Urinary bladder (tissue), 4 donors: ENCODE measurements around the gene LARGE1. TPM values are rescaled to one million over a fixed set of nuclear protein-coding genes. Genes with fewer than 3 reads are reported as not detected.

Experiments used
- DNase-seq: peaks from one replicate; pipeline ENCODE4 v3.0.0-alpha.2; 2015; ENCODE audit errors: extremely low spot score
- H3K27ac ChIP-seq: one replicate; pipeline ENCODE4 v1.5.1; 2013; ENCODE audit warnings: low read depth, mild to moderate bottlenecking, moderate library complexity
- H3K36me3 ChIP-seq: one replicate; pipeline ENCODE4 v1.6.1; 2013; ENCODE audit warnings: mild to moderate bottlenecking, moderate library complexity; ENCODE audit not compliant: insufficient read depth
- H3K4me1 ChIP-seq: one replicate; pipeline ENCODE4 v1.6.1; 2013; ENCODE audit warnings: mild to moderate bottlenecking, moderate library complexity; ENCODE audit not compliant: insufficient read depth
- H3K4me3 ChIP-seq: one replicate; pipeline ENCODE4 v1.5.1; 2013; ENCODE audit warnings: low read depth, low read length
- WGBS: extraction: QIAGEN DNeasy Blood & Tissue Kit; methylation state at CpG from one replicate; pipeline ENCODE4 v1.1.7; 2013; 5-methylcytosine and 5-hydroxymethylcytosine counted together
- polyA plus RNA-seq: library from polyadenylated mRNA; stranded (reverse); fragments of 200-250 nt; gene quantifications from one replicate; pipeline ENCODE4 v1.2.3, GENCODE V29; 2013
- total RNA-seq: library from RNA; depleted of rRNA; stranded (reverse); fragments of >200 nt; gene quantifications from one replicate; pipeline ENCODE4 v1.2.3, GENCODE V29; 2014
- donor health status: healthy with polysubstance abuse.
- donor health status: healthy.

The LARGE1 gene
- total and polyA plus RNA-seq, 2 donors = 27.9 to 34.5 TPM

DNA sequence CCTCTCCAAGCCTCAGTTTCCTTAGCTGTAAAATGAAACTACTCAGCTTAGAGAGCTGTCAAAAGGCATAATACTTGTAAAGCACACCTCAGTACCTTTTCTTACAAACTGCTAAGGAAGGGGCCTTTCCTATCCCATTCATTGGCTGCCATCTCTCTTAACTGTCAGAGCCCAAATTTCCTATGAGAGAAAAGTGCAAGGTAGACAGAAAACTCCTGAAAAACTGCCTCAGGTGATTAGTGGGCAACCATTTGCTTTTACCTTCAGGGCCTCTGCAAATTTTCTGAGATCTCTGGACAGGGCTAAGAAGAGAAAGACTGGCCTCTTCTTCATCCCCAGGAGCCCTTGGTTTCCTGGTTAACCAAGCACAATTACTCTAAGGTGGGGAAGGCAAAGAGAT, 13.8 kb downstream of the LARGE1 start:
- no peak overlapping the region for H3K4me3 ChIP-seq
- no peaks in the 10 kb centered on the region for H3K4me1 ChIP-seq
- no peak overlapping the region for H3K27ac ChIP-seq
- no peaks in the 10 kb centered on the region for H3K36me3 ChIP-seq
- no peak for DNase-seq

DNA sequence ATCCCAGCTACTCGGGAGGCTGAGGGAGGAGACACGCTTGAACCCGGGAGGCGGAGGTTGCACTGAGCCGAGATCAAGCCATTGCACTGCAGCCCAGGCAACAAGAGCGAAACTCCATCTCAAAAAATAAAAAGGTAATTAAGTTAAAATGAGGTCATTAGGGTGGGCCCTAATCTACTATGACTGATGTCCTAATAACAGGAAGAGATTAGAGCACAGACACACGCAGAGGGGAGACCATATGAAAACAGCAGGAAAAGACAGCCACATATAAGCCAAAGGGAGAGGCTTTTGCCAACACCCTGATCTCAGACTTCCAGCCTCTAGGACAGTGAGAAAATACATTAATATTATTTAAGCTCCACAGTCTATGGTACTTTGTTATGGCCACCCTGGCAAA, 17.3 kb downstream of the LARGE1 start:
- Histone ChIP-seq H3K27ac (no peak overlapping the region), H3K36me3 (no peaks in the 10 kb centered on the region), H3K4me3 (no peak overlapping the region), H3K4me1 (no peaks in the 10 kb centered on the region)
- WGBS = 89% methylated on average over 7 of the region's 7 CpGs
- DNase-seq = no peak

DNA sequence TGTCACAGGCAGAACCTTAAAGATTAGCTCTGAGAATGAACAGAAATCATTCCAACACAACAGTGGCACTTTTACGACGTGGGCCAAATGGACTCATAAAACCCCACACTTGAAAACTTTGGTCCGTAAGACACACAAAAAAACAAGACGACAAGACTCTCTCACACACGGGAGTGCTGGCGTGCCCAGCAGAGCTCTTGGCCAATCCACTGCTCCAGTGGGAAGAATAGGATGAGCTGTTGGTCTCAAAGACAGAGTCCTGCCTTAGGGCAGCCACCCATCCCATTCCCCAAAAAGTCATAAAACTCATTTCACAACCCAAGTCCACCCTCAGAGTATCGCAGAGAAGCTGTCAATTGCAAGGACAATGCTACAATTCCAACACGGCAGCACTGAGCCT, 18.2 kb downstream of the LARGE1 start:
- WGBS = 63% methylated on average over 8 of the region's 8 CpGs
- Histone ChIP-seq H3K4me3 (no peak overlapping the region), H3K4me1 (no peaks in the 10 kb centered on the region), H3K36me3 (no peaks in the 10 kb centered on the region), H3K27ac (no peak overlapping the region)
- DNase-seq = no peak

DNA sequence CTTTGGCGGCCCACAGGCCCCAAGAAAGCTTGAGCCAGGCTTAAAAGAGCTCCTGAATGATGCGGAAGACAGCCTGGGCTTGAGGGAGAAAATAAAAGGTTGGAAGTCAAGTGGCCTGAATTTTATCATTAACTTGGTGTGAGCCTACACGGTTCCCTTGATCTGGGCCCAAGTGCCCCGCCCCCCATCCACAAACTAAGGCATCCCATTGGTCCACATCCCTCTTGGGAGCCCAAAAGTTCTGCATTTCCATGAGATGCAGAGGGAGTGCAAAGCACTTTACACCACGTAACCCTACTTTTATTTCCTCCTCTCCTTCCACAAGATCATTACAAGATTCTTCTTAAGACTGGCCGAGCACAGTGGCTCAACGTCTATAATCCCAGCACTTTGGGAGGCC, 22.2 kb downstream of the LARGE1 start:
- no peaks in the 10 kb centered on the region for H3K4me1 ChIP-seq
- 84% methylated on average over 7 of the region's 7 CpGs for WGBS
- no peak overlapping the region for H3K27ac ChIP-seq
- no peak for DNase-seq
- no peaks in the 10 kb centered on the region for H3K36me3 ChIP-seq
- H3K4me3 ChIP-seq = no peak overlapping the region

DNA sequence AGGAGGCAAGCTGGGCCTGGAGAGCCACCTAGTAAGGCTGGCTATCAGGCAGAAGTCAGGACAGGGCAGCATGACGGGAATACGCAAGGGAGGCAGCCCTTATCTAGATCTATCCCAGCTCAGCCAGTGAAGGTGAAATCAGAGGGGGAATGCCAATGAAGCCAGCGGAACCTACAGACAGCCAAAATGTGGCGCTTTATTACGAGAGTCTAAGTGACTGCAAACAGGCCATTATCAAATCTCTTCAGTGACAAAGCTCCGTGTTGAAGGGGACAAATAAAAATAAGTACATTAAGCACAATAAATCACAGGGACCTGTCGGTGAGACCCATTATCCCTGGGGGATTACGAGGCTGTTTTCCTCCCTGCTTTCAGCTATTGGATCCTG, 22.8 kb downstream of the LARGE1 start:
- DNase-seq = no peak
- 82% methylated on average over 8 of the region's 8 CpGs for WGBS
- Histone ChIP-seq H3K4me1 (no peaks in the 10 kb centered on the region), H3K4me3 (no peak overlapping the region), H3K36me3 (no peaks in the 10 kb centered on the region), H3K27ac (no peak overlapping the region)

DNA sequence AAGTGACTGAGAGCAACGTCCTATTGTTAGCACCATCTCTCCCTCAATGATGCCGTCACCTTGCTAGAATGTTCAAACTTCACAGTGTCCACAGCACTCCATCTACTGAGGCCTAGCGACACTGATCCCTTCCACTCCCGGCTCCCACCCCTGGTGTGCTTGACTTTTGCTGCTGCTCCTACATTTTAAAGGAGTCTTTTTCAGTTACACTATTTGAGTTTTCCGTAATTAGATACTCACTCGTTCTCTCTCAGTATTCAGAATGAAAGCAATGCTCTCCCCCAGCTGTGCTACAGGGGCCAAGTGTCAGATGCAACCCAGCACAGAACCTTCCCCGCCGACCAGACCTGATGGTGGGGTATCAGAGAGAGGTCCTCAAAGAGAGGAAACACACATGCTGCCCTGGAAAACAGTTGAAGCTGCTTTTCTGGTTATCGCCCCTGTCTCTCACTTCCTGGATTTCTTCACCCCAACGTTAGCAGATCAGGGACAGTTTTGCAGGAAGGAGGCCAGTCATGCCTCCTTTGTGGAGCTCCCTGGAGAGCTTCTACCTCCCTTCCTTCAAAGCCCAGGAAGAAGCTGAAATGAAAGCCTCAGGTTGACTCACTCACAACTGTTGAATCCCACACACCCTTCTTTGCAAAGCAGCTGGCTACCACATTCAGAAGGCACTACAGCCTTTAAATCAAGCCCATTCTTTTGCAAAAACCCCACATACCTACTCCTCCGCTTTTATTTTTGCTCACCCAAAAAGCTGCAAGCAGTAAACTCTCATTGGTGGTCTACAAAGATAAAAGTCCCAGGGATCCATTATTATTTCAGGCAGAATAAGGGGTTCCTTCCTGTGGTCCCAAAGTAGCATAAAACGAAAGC, 23.5 kb downstream of the LARGE1 start:
- no peaks in the 10 kb centered on the region for H3K4me1 ChIP-seq
- no peak overlapping the region for H3K27ac ChIP-seq
- DNase-seq = no peak
- WGBS = 81% methylated on average over 12 of the region's 12 CpGs
- H3K36me3 ChIP-seq = no peaks in the 10 kb centered on the region
- H3K4me3 ChIP-seq = no peak overlapping the region

DNA sequence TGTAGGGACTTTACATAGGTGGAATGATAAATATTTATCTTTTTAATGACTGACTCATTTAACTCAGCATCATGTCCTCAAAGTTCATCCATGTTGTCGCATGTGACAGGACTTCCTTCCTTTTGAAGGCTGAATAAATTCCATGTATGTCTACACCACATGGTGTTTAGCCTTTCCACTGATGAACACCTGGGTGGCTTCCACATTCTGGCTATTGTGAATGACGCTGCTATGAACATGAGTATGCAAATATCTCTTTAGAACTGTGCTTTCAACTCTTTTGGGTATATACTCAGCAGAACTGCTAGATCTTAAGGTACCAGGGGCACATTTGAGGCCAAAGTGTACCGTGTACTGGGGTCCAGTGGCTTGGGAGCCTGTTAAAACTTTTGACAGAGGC, 24.1 kb downstream of the LARGE1 start:
- no peak for DNase-seq
- Histone ChIP-seq H3K4me3 (no peak overlapping the region), H3K36me3 (no peaks in the 10 kb centered on the region), H3K4me1 (no peaks in the 10 kb centered on the region), H3K27ac (no peak overlapping the region)
- 93% methylated on average over 3 of the region's 3 CpGs for WGBS

DNA sequence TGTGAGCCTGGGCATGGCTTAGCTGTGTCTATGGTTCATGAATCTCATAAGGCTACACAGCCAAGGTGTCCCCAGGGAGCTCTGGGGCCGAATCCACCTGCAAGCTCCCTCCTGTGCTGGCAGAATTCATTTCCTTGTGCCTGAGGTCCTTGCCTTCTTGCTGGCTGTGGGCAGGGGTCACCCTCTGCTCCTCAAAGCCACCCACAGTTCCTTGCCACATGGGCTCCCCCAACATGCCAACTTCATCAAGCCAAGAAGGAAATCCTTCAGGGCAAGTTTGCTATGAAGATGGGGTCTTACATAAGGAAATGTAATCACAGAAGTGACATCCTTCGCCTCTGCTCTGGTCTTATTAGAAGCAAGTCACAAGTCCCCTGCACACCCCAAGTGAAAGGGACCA, 24.8 kb downstream of the LARGE1 start:
- H3K36me3 ChIP-seq = no peaks in the 10 kb centered on the region
- 93% methylated on average over 2 of the region's 2 CpGs for WGBS

DNA sequence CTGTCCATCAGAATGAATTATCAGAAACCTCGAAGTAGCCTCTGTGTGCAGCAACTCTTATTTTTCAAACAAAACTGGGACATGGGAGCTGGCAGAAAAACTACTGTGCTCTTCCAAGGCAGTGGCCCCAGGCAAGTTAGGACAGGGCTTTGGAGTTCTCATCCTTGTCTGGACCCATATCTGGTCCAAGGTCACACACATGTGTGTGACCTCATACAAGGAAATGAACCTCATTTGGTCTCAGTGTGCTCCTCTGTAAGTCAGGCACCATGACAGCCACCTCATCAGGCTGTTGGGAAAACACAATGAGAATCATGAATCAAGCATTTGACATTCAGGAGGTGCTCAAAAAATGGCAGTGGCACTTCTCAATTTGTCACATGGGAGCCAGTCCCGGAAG, 25.8 kb downstream of the LARGE1 start:
- Histone ChIP-seq H3K36me3 (no peaks in the 10 kb centered on the region), H3K4me3 (no peak overlapping the region), H3K4me1 (no peaks in the 10 kb centered on the region), H3K27ac (no peak overlapping the region)
- no peak for DNase-seq
- WGBS = 89% methylated on average over 2 of the region's 2 CpGs

More for the DNA sequence above, 24.8 kb downstream of the LARGE1 start:
- Histone ChIP-seq H3K27ac (no peak overlapping the region), H3K4me1 (no peaks in the 10 kb centered on the region), H3K4me3 (no peak overlapping the region)
- no peak for DNase-seq

DNA sequence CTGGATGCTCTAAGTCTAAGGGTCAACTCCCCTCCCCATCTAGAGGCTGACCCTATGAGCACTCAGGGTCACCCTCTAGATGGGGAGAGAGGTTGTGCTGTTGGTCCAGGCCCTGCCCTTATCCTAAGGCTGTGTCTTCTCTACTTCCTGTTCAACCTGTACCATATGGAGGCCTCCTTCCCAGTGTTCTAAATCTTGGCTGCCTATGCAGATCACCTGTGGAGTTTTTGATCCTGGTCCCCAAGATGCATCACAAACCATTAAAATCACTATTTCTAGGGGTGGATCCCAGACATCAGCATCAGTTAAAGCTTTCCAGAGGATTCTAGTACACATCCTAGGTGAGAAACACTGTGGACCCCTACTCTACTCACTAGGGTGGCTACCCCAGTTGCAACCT, 26.2 kb downstream of the LARGE1 start:
- no peak for DNase-seq
- no peak overlapping the region for H3K4me3 ChIP-seq
- H3K27ac ChIP-seq = no peak overlapping the region
- H3K4me1 ChIP-seq = no peaks in the 10 kb centered on the region
- H3K36me3 ChIP-seq = no peaks in the 10 kb centered on the region

DNA sequence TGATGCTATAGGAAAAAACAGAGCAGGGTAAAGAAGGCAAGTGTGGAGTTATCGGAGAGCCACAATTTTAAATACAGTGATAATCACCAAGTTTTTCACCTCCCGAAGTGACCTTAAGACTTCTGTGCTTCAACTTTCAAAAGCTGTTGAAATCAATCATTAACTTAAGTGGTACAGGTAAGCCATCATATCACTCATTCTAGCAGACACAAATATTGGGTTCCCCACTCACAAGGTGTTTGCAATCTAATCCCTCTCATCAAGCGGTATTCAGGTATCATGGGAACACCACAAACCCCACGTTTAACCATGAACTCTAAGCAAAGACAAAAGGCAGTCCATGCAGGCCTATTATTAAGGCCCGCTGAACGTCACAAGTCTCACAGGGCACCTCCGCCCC, 26.8 kb downstream of the LARGE1 start:
- Histone ChIP-seq H3K4me3 (no peak overlapping the region), H3K27ac (no peak overlapping the region), H3K36me3 (no peaks in the 10 kb centered on the region), H3K4me1 (no peaks in the 10 kb centered on the region)
- WGBS = 93% methylated on average over 7 of the region's 7 CpGs
- no peak for DNase-seq

DNA sequence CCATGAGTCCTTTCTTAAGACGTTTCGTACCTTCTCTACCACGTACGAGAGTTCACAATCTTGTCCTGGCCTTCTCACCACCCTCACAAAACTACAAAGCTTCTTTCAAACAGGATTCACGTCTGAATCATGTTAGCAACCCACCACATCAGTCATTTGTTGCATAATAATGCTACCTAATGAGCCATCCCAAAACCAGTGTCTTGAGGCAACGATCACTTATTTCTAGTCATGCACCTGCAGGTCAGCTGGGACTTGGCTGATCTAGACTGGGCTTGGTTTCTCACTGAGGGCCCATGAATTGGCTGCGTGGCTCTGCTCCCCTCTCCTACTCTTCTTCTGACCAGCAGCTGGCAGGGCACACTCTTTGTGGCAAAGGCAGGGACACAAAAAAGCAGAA, 28.3 kb downstream of the LARGE1 start:
- H3K27ac ChIP-seq = no peak overlapping the region
- no peak overlapping the region for H3K4me3 ChIP-seq
- WGBS = 91% methylated on average over 7 of the region's 7 CpGs
- no peaks in the 10 kb centered on the region for H3K4me1 ChIP-seq
- H3K36me3 ChIP-seq = no peaks in the 10 kb centered on the region
- DNase-seq = no peak

DNA sequence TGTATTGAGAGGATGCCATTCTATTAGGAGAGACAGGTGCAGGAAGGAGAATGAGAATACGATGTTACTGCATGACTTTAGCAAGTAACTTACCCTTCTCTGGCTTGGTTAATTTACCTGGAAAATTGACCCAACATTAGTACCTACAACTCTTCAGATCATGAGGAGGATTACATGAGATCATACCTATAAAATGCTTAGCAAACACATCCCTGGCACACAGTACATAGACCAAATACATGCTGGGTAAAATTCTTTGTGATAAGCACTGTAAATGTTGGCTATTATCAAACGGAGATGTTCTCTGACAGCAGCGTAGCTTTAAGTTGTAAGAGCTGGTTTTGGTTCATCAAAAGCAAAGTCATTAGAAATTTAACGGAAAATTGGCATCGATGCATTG, 28.8 kb downstream of the LARGE1 start:
- Histone ChIP-seq H3K36me3 (no peaks in the 10 kb centered on the region), H3K27ac (no peak overlapping the region), H3K4me3 (no peak overlapping the region), H3K4me1 (no peaks in the 10 kb centered on the region)
- DNase-seq = no peak
- WGBS = 73% methylated on average over 5 of the region's 5 CpGs

DNA sequence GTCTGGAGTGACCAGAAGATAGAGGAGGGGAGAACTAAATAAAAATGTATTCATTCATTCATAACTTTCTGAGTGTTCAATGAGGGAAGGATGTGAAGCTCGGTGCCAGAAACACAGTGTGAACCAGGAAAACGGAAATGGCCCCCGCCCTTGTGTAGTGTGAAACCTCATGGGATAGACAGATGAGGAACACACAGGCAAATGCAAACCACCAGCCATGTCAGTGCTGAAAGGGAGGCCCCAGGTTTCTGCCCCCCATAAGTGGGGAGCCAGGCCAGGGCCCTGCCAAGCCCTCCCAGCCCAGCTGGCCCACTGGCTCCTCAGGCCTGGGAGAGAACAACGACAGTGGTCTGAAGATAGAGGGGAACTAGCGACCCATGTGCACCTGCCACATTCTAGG, 30.5 kb downstream of the LARGE1 start:
- H3K4me3 ChIP-seq = no peak overlapping the region
- H3K36me3 ChIP-seq = no peaks in the 10 kb centered on the region
- DNase-seq = no peak
- 87% methylated on average over 5 of the region's 5 CpGs for WGBS
- no peaks in the 10 kb centered on the region for H3K4me1 ChIP-seq
- no peak overlapping the region for H3K27ac ChIP-seq

DNA sequence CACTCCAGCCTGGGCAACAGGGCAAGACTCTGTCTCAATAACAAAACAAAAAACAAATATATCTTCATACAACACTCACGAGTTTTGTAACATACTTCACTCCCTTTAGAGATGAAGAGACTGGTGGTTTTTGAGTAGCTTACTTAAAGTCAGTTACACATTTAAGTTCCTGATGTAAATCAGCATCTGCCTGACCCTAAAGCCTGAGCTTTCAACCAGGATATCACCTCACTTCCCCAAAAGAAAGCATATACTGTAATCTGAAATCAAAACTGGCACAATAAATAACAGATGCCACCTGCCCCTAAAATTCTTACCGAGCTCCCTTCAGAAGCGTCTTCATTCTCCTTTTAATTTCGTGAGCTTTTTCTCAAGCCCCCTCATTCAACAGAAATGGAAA, 31.5 kb downstream of the LARGE1 start:
- Histone ChIP-seq H3K4me3 (no peak overlapping the region), H3K27ac (no peak overlapping the region), H3K4me1 (no peaks in the 10 kb centered on the region), H3K36me3 (no peaks in the 10 kb centered on the region)
- DNase-seq = no peak
- WGBS = 82% methylated on average over 4 of the region's 4 CpGs
